Measurements from ENCODE around the gene MATN4. TPM values are rescaled to one million over a fixed set of nuclear protein-coding genes. Genes with fewer than 3 reads are reported as not detected.

MATN4 gene
- total RNA-seq, 5 donors from 2014 or later (not counting 1 experiment from before 2014, with no cell fraction given), result not detected

- CTCF ChIA-PET, result interaction anchor here in 1 of 2 donors (0.6 kb wide), 1 partner anchor 429 kb away, joined by 9 read pairs; no protein-coding TSS in a partner anchor
- H3K4me3 Mint-ChIP-seq, result no peak overlapping the region
- ATAC-seq (replicated peaks in 1 of 4), result no peak
- H3K27me3 ChIP-seq (replicated peaks in 1 of 2; ENCODE audit: control insufficient read depth in 2 of 2, extremely low read depth in 1 of 2, insufficient read depth in 2 of 2, low read length in 1 of 2), result peaks cover 0 to 10% of the 10 kb centered on the region in 2 experiments
- H3K36me3 Mint-ChIP-seq, result no peaks in the 10 kb centered on the region
- 100% methylated on average over 1 of the region's 3 CpGs for WGBS (ENCODE audit: insufficient coverage)
- no peak overlapping the region for H3K27ac Mint-ChIP-seq
- H3K4me1 ChIP-seq (ENCODE audit: control insufficient read depth in 1 of 2, extremely low read depth in 1 of 2, insufficient read depth in 2 of 2, low read length in 2 of 2), result no peaks in the 10 kb centered on the region
- H3K27me3 Mint-ChIP-seq, result peaks cover 1 to 9% of the 10 kb centered on the region in 2 donors
- POLR2A ChIA-PET, result no interaction called here
- H3K4me3 ChIP-seq (ENCODE audit: control insufficient read depth in 1 of 2, extremely low read depth in 1 of 2, low read length in 1 of 2), result no peak overlapping the region
- no peaks in the 10 kb centered on the region for H3K36me3 ChIP-seq (ENCODE audit: control insufficient read depth in 2 of 2, extremely low read depth in 1 of 2, insufficient read depth in 1 of 2, low read length in 1 of 2)
- H3K9me3 Mint-ChIP-seq, result no peaks in the 10 kb centered on the region
- no peak for DNase-seq
- no peaks in the 10 kb centered on the region for H3K9me3 ChIP-seq
- no peak overlapping the region for H3K27ac ChIP-seq (ENCODE audit: low read length)
- peaks cover 4 to 15% (median 6%) of the 10 kb centered on the region in 3 donors for H3K4me1 Mint-ChIP-seq
Measured at GRCh38 chr20:45341579-45341938, 33.5 kb upstream of the MATN4 start.

GRCh38 chr20:45340951-45341350 is 32.9 kb upstream of the MATN4 start:
- Histone ChIP-seq H3K4me1 (ENCODE audit: control insufficient read depth in 1 of 2, extremely low read depth in 1 of 2, insufficient read depth in 2 of 2, low read length in 2 of 2) (no peaks in the 10 kb centered on the region), H3K27me3 (replicated peaks in 1 of 2; ENCODE audit: control insufficient read depth in 2 of 2, extremely low read depth in 1 of 2, insufficient read depth in 2 of 2, low read length in 1 of 2) (peaks cover 0 to 7% of the 10 kb centered on the region in 2 experiments), H3K4me3 (ENCODE audit: control insufficient read depth in 1 of 2, extremely low read depth in 1 of 2, low read length in 1 of 2) (no peak overlapping the region), H3K9me3 (no peaks in the 10 kb centered on the region), H3K36me3 (ENCODE audit: control insufficient read depth in 2 of 2, extremely low read depth in 1 of 2, insufficient read depth in 1 of 2, low read length in 1 of 2) (no peaks in the 10 kb centered on the region), H3K27ac (ENCODE audit: low read length) (no peak overlapping the region)
- H3K4me3 Mint-ChIP-seq, result no peak overlapping the region
- peaks cover 4 to 10% (median 4%) of the 10 kb centered on the region in 3 donors for H3K4me1 Mint-ChIP-seq
- ATAC-seq (replicated peaks in 1 of 4) (no peak), DNase-seq (no peak)
- H3K9me3 Mint-ChIP-seq, result no peaks in the 10 kb centered on the region
- WGBS (ENCODE audit: insufficient coverage), result no CpG with 5 or more reads among the region's 1 CpG
- H3K27me3 Mint-ChIP-seq, result peaks cover 0 to 8% of the 10 kb centered on the region in 2 donors
- CTCF ChIA-PET, result interaction anchor here in 1 of 2 donors (0.6 kb wide), 1 partner anchor 429 kb away, joined by 9 read pairs; no protein-coding TSS in a partner anchor
- H3K36me3 Mint-ChIP-seq, result no peaks in the 10 kb centered on the region
- POLR2A ChIA-PET, result no interaction called here
- H3K27ac Mint-ChIP-seq, result no peak overlapping the region

- CTCF ChIA-PET, result no interaction called here
- Mint-ChIP-seq H3K36me3 (no peaks in the 10 kb centered on the region), H3K27ac (no peak overlapping the region), H3K4me1 (peaks cover under 1 to 6% (median 4%) of the 10 kb centered on the region in 3 donors), H3K27me3 (peaks cover 0 to 5% of the 10 kb centered on the region in 2 donors), H3K9me3 (no peaks in the 10 kb centered on the region), H3K4me3 (no peak overlapping the region)
- Histone ChIP-seq H3K9me3 (no peaks in the 10 kb centered on the region), H3K27ac (ENCODE audit: low read length) (no peak overlapping the region), H3K4me1 (ENCODE audit: control insufficient read depth in 1 of 2, extremely low read depth in 1 of 2, insufficient read depth in 2 of 2, low read length in 2 of 2) (no peaks in the 10 kb centered on the region), H3K36me3 (ENCODE audit: control insufficient read depth in 2 of 2, extremely low read depth in 1 of 2, insufficient read depth in 1 of 2, low read length in 1 of 2) (no peaks in the 10 kb centered on the region), H3K4me3 (ENCODE audit: control insufficient read depth in 1 of 2, extremely low read depth in 1 of 2, low read length in 1 of 2) (no peak overlapping the region), H3K27me3 (replicated peaks in 1 of 2; ENCODE audit: control insufficient read depth in 2 of 2, extremely low read depth in 1 of 2, insufficient read depth in 2 of 2, low read length in 1 of 2) (peaks cover 0 to 4% of the 10 kb centered on the region in 2 experiments)
- ATAC-seq (replicated peaks in 1 of 4) (no peak), DNase-seq (no peak)
- 64% methylated on average over 2 of the region's 5 CpGs for WGBS (ENCODE audit: insufficient coverage)
- POLR2A ChIA-PET, result no interaction called here
Measured at GRCh38 chr20:45340236-45340847, 32.2 kb upstream of the MATN4 start.

- no peak overlapping the region for H3K27ac Mint-ChIP-seq
- no peaks in the 10 kb centered on the region for H3K4me1 ChIP-seq (ENCODE audit: control insufficient read depth in 1 of 2, extremely low read depth in 1 of 2, insufficient read depth in 2 of 2, low read length in 2 of 2)
- CTCF ChIA-PET, result no interaction called here
Measured at GRCh38 chr20:45339799-45340198, 31.7 kb upstream of the MATN4 start.

GRCh38 chr20:45339084-45339483 is 31.0 kb upstream of the MATN4 start:
- POLR2A ChIA-PET, result no interaction called here
- CTCF ChIA-PET, result interaction anchor here in 1 of 2 donors (0.6 kb wide), 1 partner anchor 50 kb away, joined by 3 read pairs; no protein-coding TSS in a partner anchor
- Histone ChIP-seq H3K4me1 (ENCODE audit: control insufficient read depth in 1 of 2, extremely low read depth in 1 of 2, insufficient read depth in 2 of 2, low read length in 2 of 2) (no peaks in the 10 kb centered on the region), H3K27ac (ENCODE audit: low read length) (no peak overlapping the region), H3K27me3 (replicated peaks in 1 of 2; ENCODE audit: control insufficient read depth in 2 of 2, extremely low read depth in 1 of 2, insufficient read depth in 2 of 2, low read length in 1 of 2) (no peaks in the 10 kb centered on the region), H3K4me3 (ENCODE audit: control insufficient read depth in 1 of 2, extremely low read depth in 1 of 2, low read length in 1 of 2) (no peak overlapping the region), H3K36me3 (ENCODE audit: control insufficient read depth in 2 of 2, extremely low read depth in 1 of 2, insufficient read depth in 1 of 2, low read length in 1 of 2) (no peaks in the 10 kb centered on the region), H3K9me3 (no peaks in the 10 kb centered on the region)
- Mint-ChIP-seq H3K9me3 (no peaks in the 10 kb centered on the region), H3K4me1 (peaks cover 0 to 1% (median 1%) of the 10 kb centered on the region in 3 donors), H3K27me3 (no peaks in the 10 kb centered on the region), H3K4me3 (no peak overlapping the region), H3K36me3 (no peaks in the 10 kb centered on the region), H3K27ac (no peak overlapping the region)
- DNase-seq (no peak), ATAC-seq (replicated peaks in 1 of 4) (no peak)
- 80% methylated on average over 3 of the region's 6 CpGs for WGBS (ENCODE audit: insufficient coverage)

More at GRCh38 chr20:45339799-45340198, 31.7 kb upstream of the MATN4 start:
- Histone ChIP-seq H3K9me3 (no peaks in the 10 kb centered on the region), H3K27ac (ENCODE audit: low read length) (no peak overlapping the region), H3K4me3 (ENCODE audit: control insufficient read depth in 1 of 2, extremely low read depth in 1 of 2, low read length in 1 of 2) (no peak overlapping the region), H3K27me3 (replicated peaks in 1 of 2; ENCODE audit: control insufficient read depth in 2 of 2, extremely low read depth in 1 of 2, insufficient read depth in 2 of 2, low read length in 1 of 2) (no peaks in the 10 kb centered on the region), H3K36me3 (ENCODE audit: control insufficient read depth in 2 of 2, extremely low read depth in 1 of 2, insufficient read depth in 1 of 2, low read length in 1 of 2) (no peaks in the 10 kb centered on the region)
- DNase-seq, result no peak
- H3K27me3 Mint-ChIP-seq, result peaks cover 0 to under 1% of the 10 kb centered on the region in 2 donors
- H3K9me3 Mint-ChIP-seq, result no peaks in the 10 kb centered on the region
- 100% methylated on average over 2 of the region's 2 CpGs for WGBS (ENCODE audit: insufficient coverage)
- no peak overlapping the region for H3K4me3 Mint-ChIP-seq
- no peak for ATAC-seq (replicated peaks in 1 of 4)
- no peaks in the 10 kb centered on the region for H3K36me3 Mint-ChIP-seq
- peaks cover 0 to 4% (median 4%) of the 10 kb centered on the region in 3 donors for H3K4me1 Mint-ChIP-seq
- POLR2A ChIA-PET, result no interaction called here

- Histone ChIP-seq H3K27me3 (replicated peaks in 1 of 2; ENCODE audit: control insufficient read depth in 2 of 2, extremely low read depth in 1 of 2, insufficient read depth in 2 of 2, low read length in 1 of 2) (no peaks in the 10 kb centered on the region), H3K9me3 (no peaks in the 10 kb centered on the region), H3K36me3 (ENCODE audit: control insufficient read depth in 2 of 2, extremely low read depth in 1 of 2, insufficient read depth in 1 of 2, low read length in 1 of 2) (no peaks in the 10 kb centered on the region), H3K4me3 (ENCODE audit: control insufficient read depth in 1 of 2, extremely low read depth in 1 of 2, low read length in 1 of 2) (no peak overlapping the region), H3K4me1 (ENCODE audit: control insufficient read depth in 1 of 2, extremely low read depth in 1 of 2, insufficient read depth in 2 of 2, low read length in 2 of 2) (no peaks in the 10 kb centered on the region), H3K27ac (ENCODE audit: low read length) (no peak overlapping the region)
- ATAC-seq (replicated peaks in 1 of 4) (no peak), DNase-seq (no peak)
- WGBS (ENCODE audit: insufficient coverage), result 100% methylated on average over 3 of the region's 11 CpGs
- CTCF ChIA-PET, result interaction anchor here in 1 of 2 donors (0.6 kb wide), 1 partner anchor 49 kb away, joined by 3 read pairs; no protein-coding TSS in a partner anchor
- H3K4me3 Mint-ChIP-seq, result no peak overlapping the region
- no peaks in the 10 kb centered on the region for H3K4me1 Mint-ChIP-seq
- no peaks in the 10 kb centered on the region for H3K36me3 Mint-ChIP-seq
- no peaks in the 10 kb centered on the region for H3K27me3 Mint-ChIP-seq
- H3K27ac Mint-ChIP-seq, result no peak overlapping the region
- H3K9me3 Mint-ChIP-seq, result no peaks in the 10 kb centered on the region
- POLR2A ChIA-PET, result no interaction called here
Measured at GRCh38 chr20:45338121-45339030, 30.3 kb upstream of the MATN4 start.

Data from T-cell (primary cell).